IMR-90 (cell line): Measurements from ENCODE around the gene ADM5. TPM values are rescaled to one million over a fixed set of nuclear protein-coding genes. Genes with fewer than 3 reads are reported as not detected.

Experiments used
- ATAC-seq: fragments of 200-7000 bp; cut with Tn5 transposase; 2 replicates; pipeline ENCODE4 v1.9.1; 2020; ENCODE audit warnings: low read depth, mild to moderate bottlenecking, moderate library complexity
- BruUV-seq: library from RNA; stranded (reverse); fragments of 400-500 nt; replicated peaks from 2 replicates; lab custom pipeline; 2021; lab: Mats Ljungman, UMichigan
- CTCF ChIA-PET: fragments of 300-600 bp; formaldehyde crosslinking; extraction: SDS; loops from one replicate; lab custom pipeline; 2021; ENCODE audit warnings: antibody characterized with exemption; lab: Yijun Ruan, JAX
- POLR2A ChIA-PET: fragments of 300-600 bp; sonication (Branson Sonifier 250); formaldehyde crosslinking; loops from one replicate; lab custom pipeline; 2022; ENCODE audit warnings: antibody characterized with exemption; ENCODE audit not compliant: unreplicated experiment; lab: Charles Lee
- DNase-seq: peaks from one replicate; pipeline ENCODE4 v3.0.0; 2013
- H2AFZ ChIP-seq: replicated peaks from 2 replicates; pipeline ENCODE3; 2013; ENCODE audit warnings: low read length, mild to moderate bottlenecking; ENCODE audit not compliant: poor library complexity
- H2AK5ac ChIP-seq: 2 replicates; pipeline ENCODE4 v1.6.1; 2013; ENCODE audit warnings: low read depth, low read length, inconsistent platforms
- H2AK9ac ChIP-seq: replicated peaks from 2 replicates; pipeline ENCODE3; 2013; ENCODE audit warnings: mild to moderate bottlenecking, low read depth, low read length, moderate library complexity; ENCODE audit not compliant: poor library complexity
- H2BK120ac ChIP-seq: 2 replicates; pipeline ENCODE4 v1.6.1; 2013; ENCODE audit warnings: low read depth, low read length, inconsistent platforms
- H2BK15ac ChIP-seq: 3 replicates; pipeline ENCODE4 v1.6.1; 2013; ENCODE audit warnings: low read depth, low read length, inconsistent platforms
- H2BK20ac ChIP-seq: 2 replicates; pipeline ENCODE4 v1.6.1; 2013; ENCODE audit warnings: low read depth, mild to moderate bottlenecking, inconsistent platforms, low read length, moderate library complexity
- H2BK5ac ChIP-seq: 2 replicates; pipeline ENCODE4 v1.6.1; 2013; ENCODE audit warnings: mild to moderate bottlenecking, low read depth, low read length, inconsistent platforms; ENCODE audit not compliant: poor library complexity, severe bottlenecking
- H3K14ac ChIP-seq: replicated peaks from 2 replicates; pipeline ENCODE4 v1.6.1; 2013; ENCODE audit warnings: low read depth, low read length, inconsistent platforms
- H3K18ac ChIP-seq: 2 replicates; pipeline ENCODE4 v1.6.1; 2013; ENCODE audit warnings: low read depth, low read length, control low read depth
- H3K23ac ChIP-seq: 2 replicates; pipeline ENCODE4 v1.6.1; 2013; ENCODE audit warnings: low read depth, low read length, inconsistent platforms
- H3K27ac ChIP-seq: 2 replicates; pipeline ENCODE4 v1.5.1; 2013; ENCODE audit warnings: mild to moderate bottlenecking, control low read depth, low read length; ENCODE audit not compliant: insufficient read depth
- H3K27me3 ChIP-seq: 2 replicates; pipeline ENCODE4 v1.6.1; 2013; ENCODE audit warnings: low read length; ENCODE audit not compliant: control insufficient read depth, insufficient read depth
- H3K36me3 ChIP-seq: 2 replicates; pipeline ENCODE4 v1.6.1; 2013; ENCODE audit warnings: low read length, mixed read lengths; ENCODE audit not compliant: control insufficient read depth, insufficient read depth
- H3K4ac ChIP-seq: 2 replicates; pipeline ENCODE4 v1.6.1; 2013; ENCODE audit warnings: low read depth, low read length, inconsistent platforms
- H3K4me1 ChIP-seq: 2 replicates; pipeline ENCODE4 v1.6.1; 2013; ENCODE audit warnings: low read length, mixed read lengths; ENCODE audit not compliant: control insufficient read depth, insufficient read depth
- H3K4me2 ChIP-seq: 2 replicates; pipeline ENCODE4 v1.6.1; 2013; ENCODE audit warnings: low read depth, mild to moderate bottlenecking, control low read depth, low read length, moderate library complexity
- H3K4me3 ChIP-seq: 2 replicates; pipeline ENCODE4 v1.5.1; 2013; ENCODE audit warnings: low read depth, mild to moderate bottlenecking, control low read depth, low read length, moderate library complexity; ENCODE audit not compliant: insufficient read depth
- H3K56ac ChIP-seq: 2 replicates; pipeline ENCODE4 v1.6.1; 2013; ENCODE audit warnings: low read length, inconsistent platforms; ENCODE audit not compliant: insufficient read depth; ENCODE audit errors: extremely low read depth
- H3K79me1 ChIP-seq, 2 experiments: 2 replicates each; pipeline ENCODE4 v1.6.1; 2013; ENCODE audit warnings: low read length in 2 of 2, inconsistent platforms in 1 of 2, low read depth in 1 of 2
- H3K9ac ChIP-seq: 2 replicates; pipeline ENCODE4 v1.6.1; 2013; ENCODE audit warnings: low read depth, low read length, control low read depth
- H3K9me1 ChIP-seq: 2 replicates; pipeline ENCODE4 v1.6.1; 2013; ENCODE audit warnings: low read length, inconsistent platforms; ENCODE audit not compliant: insufficient read depth
- H3K9me3 ChIP-seq: 2 replicates; pipeline ENCODE4 v1.6.1; 2013; ENCODE audit warnings: low read length; ENCODE audit not compliant: control insufficient read depth, insufficient read depth
- H4K20me1 ChIP-seq: 2 replicates; pipeline ENCODE4 v1.6.1; 2013; ENCODE audit warnings: low read length, inconsistent platforms; ENCODE audit not compliant: insufficient read depth
- H4K5ac ChIP-seq: 2 replicates; pipeline ENCODE4 v1.6.1; 2013; ENCODE audit warnings: mild to moderate bottlenecking, low read depth, low read length, control low read depth
- H4K8ac ChIP-seq, 2 experiments: 2 replicates each; pipeline ENCODE4 v1.6.1; 2013; ENCODE audit warnings: low read depth in 2 of 2, low read length in 2 of 2, control low read depth in 1 of 2, inconsistent platforms in 1 of 2
- H4K91ac ChIP-seq: 2 replicates; pipeline ENCODE4 v1.6.1; 2013; ENCODE audit warnings: low read depth, low read length, inconsistent platforms; ENCODE audit not compliant: insufficient read depth
- FOS ChIP-seq: fragments of 150-350 bp; IDR thresholded peaks from 2 replicates; pipeline ENCODE4 v1.6.1; 2016; ENCODE audit warnings: low read depth, low read length
- MAZ ChIP-seq: IDR thresholded peaks from 2 replicates; pipeline ENCODE4 v1.6.1; 2012; ENCODE audit warnings: low read depth, mild to moderate bottlenecking, low read length, improper control_type of control experiment, moderate library complexity, borderline replicate concordance
- WGBS, 2 experiments: methylation state at CpG; one replicate each; pipeline versions ENCODE4 v1.1.5 to v1.1.7; 2013; ENCODE audit warnings: missing lambda C conversion rate in 2 of 2; ENCODE audit not compliant: insufficient read length in 1 of 2; ENCODE audit errors: extremely low coverage in 2 of 2; 5-methylcytosine and 5-hydroxymethylcytosine counted together
- dilution Hi-C: fragments of 300-500 bp; cut with HindIII; formaldehyde crosslinking; loops from one replicate; pipeline ENCODE4 v1.14.3; 2018; ENCODE audit warnings: low sequenced_read_pairs; ENCODE audit not compliant: unreplicated experiment
- in situ Hi-C: fragments of 300-500 bp; cut with MboI; formaldehyde crosslinking; loops from 3 replicates; pipeline ENCODE4 v1.14.3; 2019; ENCODE audit warnings: low sequenced_read_pairs, inconsistent platforms, mixed read lengths
- intact Hi-C: fragments of 100-400 bp; cut with micrococcal nuclease; formaldehyde crosslinking; loops from 2 replicates; pipeline ENCODE4 v1.10.0; 2022
- polyA plus RNA-seq, 3 experiments: library from polyadenylated mRNA; depleted of rRNA; stranded (reverse); fragments of >200 nt; gene quantifications; 2 replicates each; pipeline ENCODE4 v1.2.3, GENCODE V29; 2012; ENCODE audit warnings: low replicate concordance in 1 of 3
- total RNA-seq: library from RNA; depleted of rRNA; stranded (reverse); fragments of >200 nt; gene quantifications from 2 replicates; pipeline ENCODE4 v1.2.3, GENCODE V29; 2012

Gene ADM5
- total and polyA plus RNA-seq, 2 of the 4 experiments (the other 2 are of a cell fraction): 0.18 to 0.99 TPM

DNA sequence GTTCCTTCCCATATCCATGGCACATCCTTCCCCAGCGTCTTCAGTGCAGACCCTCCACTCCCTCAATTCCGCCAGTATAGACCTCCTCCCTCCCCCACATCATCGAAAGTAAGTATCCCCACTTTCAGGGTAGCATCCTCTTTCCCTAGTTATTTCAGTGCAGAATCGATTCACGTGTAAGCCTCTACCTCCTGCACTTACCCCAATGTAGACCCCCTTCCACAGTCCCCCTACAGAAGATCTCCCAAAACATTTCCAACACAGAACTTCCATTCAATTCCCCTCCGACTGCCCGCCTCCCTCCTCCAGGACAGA lies 24.4 kb upstream of the ADM5 start:
- H4K5ac ChIP-seq: peak overlapping the region; percentile 53
- H3K4me1 ChIP-seq: peaks cover 9% of the 10 kb centered on the region
- H3K79me1 ChIP-seq: peaks cover 10 to 56% of the 10 kb centered on the region in 2 experiments; a peak in 3 of 4 replicates
- ATAC-seq (peak; percentile 2), DNase-seq (no peak)
- peak overlapping the region; percentile 22 for H3K18ac ChIP-seq
- no peaks in the 10 kb centered on the region for H3K27me3 ChIP-seq
- H3K4ac ChIP-seq: peak overlapping the region; percentile 92
- peak overlapping the region; percentile 91 for H3K9ac ChIP-seq
- peak overlapping the region; percentile 77 for H3K4me3 ChIP-seq
- ChIA-PET POLR2A (no interaction called here), CTCF (interaction anchor here (0.6 to 1.0 kb wide), 3 partner anchors 10 to 137 kb away, joined by 3 read pairs; partner anchors contain the start of gene RCN3)
- peak overlapping the region; percentile 69 for H4K91ac ChIP-seq
- dilution Hi-C loops: no loop called here
- H2BK5ac ChIP-seq: peak overlapping the region; percentile 88
- peaks cover 3% of the 10 kb centered on the region; the same call in 1 of the 2 replicates for H3K9me1 ChIP-seq
- peak overlapping the region; percentile 92 for H3K4me2 ChIP-seq
- peaks cover 12% of the 10 kb centered on the region; the same call in 1 of the 2 replicates for H4K20me1 ChIP-seq
- no peak overlapping the region for H2BK120ac ChIP-seq
- peak overlapping the region; percentile 93 for H2AFZ ChIP-seq
- H3K36me3 ChIP-seq: peaks cover 26% of the 10 kb centered on the region
- peak overlapping the region; percentile 71; the same call in 1 of the 2 replicates for H3K56ac ChIP-seq
- H3K27ac ChIP-seq: peak overlapping the region; percentile 87
- TF ChIP-seq FOS (no peak), MAZ (no peak)
- peak overlapping the region; percentile 89 for H3K14ac ChIP-seq
- no peak overlapping the region for H2BK20ac ChIP-seq
- H3K9me3 ChIP-seq: no peaks in the 10 kb centered on the region
- H4K8ac ChIP-seq: peak overlapping the region; percentile 42 to 91
- peak overlapping the region; percentile 96 for H2AK5ac ChIP-seq
- in situ Hi-C loops: loop anchor here (10.0 kb wide), 1 partner anchor 170 kb away; the partner anchor contains the start of gene RPS11
- no peak overlapping the region for H2BK15ac ChIP-seq
- H2AK9ac ChIP-seq: peak overlapping the region; percentile 86
- WGBS, 2 experiments: 0% methylated on average over 7 of the region's 7 CpGs; no CpG with 5 or more reads in 1 of the 2 experiments
- no TSS peak for BruUV-seq
- intact Hi-C loops: loop anchor here (1.0 kb wide), 1 partner anchor 23 kb away; the partner anchor contains the start of gene SCAF1
- H3K23ac ChIP-seq: peak overlapping the region; percentile 97
